SK-N-SH (cell line): ENCODE results near the gene DYNC1H1. TPM values are rescaled to one million over a fixed set of nuclear protein-coding genes. Genes with fewer than 3 reads are reported as not detected.

Source experiments
- CTCF ChIA-PET: fragments of 300-600, 350-600 bp; formaldehyde crosslinking; extraction: SDS; loops from one replicate; lab custom pipeline; 2021; lab: Yijun Ruan, JAX
- POLR2A ChIA-PET: fragments of 350-600 bp; sonication (Branson Sonifier 250); formaldehyde crosslinking; extraction: SDS; loops from one replicate; lab custom pipeline; 2020; ENCODE audit warnings: antibody characterized with exemption, inconsistent platforms; lab: Yijun Ruan, JAX
- DNase-seq: peaks from one replicate; pipeline ENCODE4 v3.0.0; 2012
- H2AFZ ChIP-seq: fragments of 200-600 bp; sonication (generic); 2 replicates; pipeline ENCODE4 v1.8.1; 2016; ENCODE audit warnings: antibody characterized with exemption, mild to moderate bottlenecking, low read depth
- H3F3A ChIP-seq: fragments of 200-600 bp; sonication (generic); replicated peaks from 2 replicates; pipeline ENCODE3; 2016; ENCODE audit warnings: antibody characterized with exemption, mild to moderate bottlenecking; ENCODE audit not compliant: insufficient read depth
- H3K27ac ChIP-seq, 2 experiments: fragments of 200-500 bp in 1 of 2; fragments of 200-600 bp in 1 of 2; sonication (Bioruptor generic) in 1 of 2; sonication (generic), shearing (Covaris generic) in 1 of 2; 2 replicates each; pipeline versions ENCODE4 v1.5.1 to v1.6.1; 2014 to 2016; ENCODE audit warnings: low read depth in 2 of 2, inconsistent platforms in 1 of 2, low read length in 1 of 2, mild to moderate bottlenecking in 1 of 2, mixed read lengths in 1 of 2
- H3K27me3 ChIP-seq: fragments of 200-600 bp; sonication (generic), shearing (Covaris generic); 2 replicates; pipeline ENCODE4 v1.6.1; 2016; ENCODE audit warnings: mixed run types; ENCODE audit not compliant: insufficient read depth
- H3K36me3 ChIP-seq, 2 experiments: fragments of 200-500 bp in 1 of 2; fragments of 200-600 bp in 1 of 2; sonication (Bioruptor generic) in 1 of 2; sonication (generic) in 1 of 2; replicated peaks in 1 of 2; 2 replicates each; pipeline versions ENCODE3 to v1.5.1; 2014 to 2016; ENCODE audit warnings: low read length in 1 of 2, mild to moderate bottlenecking in 1 of 2; ENCODE audit not compliant: insufficient read depth in 2 of 2, control insufficient read depth in 1 of 2
- H3K4me1 ChIP-seq, 2 experiments: fragments of 200-500 bp in 1 of 2; fragments of 200-600 bp in 1 of 2; sonication (Bioruptor generic) in 1 of 2; sonication (generic), shearing (Covaris generic) in 1 of 2; 2 replicates each; pipeline versions ENCODE4 v1.5.1 to v1.6.1; 2014 to 2016; ENCODE audit warnings: low read depth in 1 of 2, low read length in 1 of 2, mixed run types in 1 of 2; ENCODE audit not compliant: insufficient read depth in 2 of 2, control insufficient read depth in 1 of 2
- H3K4me2 ChIP-seq: fragments of 200-600 bp; sonication (generic), shearing (Covaris generic); 2 replicates; pipeline ENCODE4 v1.6.1; 2017; ENCODE audit warnings: mixed run types
- H3K4me3 ChIP-seq, 2 experiments: fragments of 200-500 bp in 1 of 2; fragments of 200-600 bp in 1 of 2; sonication (Bioruptor generic) in 1 of 2; sonication (generic), shearing (Covaris generic) in 1 of 2; 2 replicates each; pipeline versions ENCODE4 v1.5.1 to v1.8.1; 2014 to 2016; ENCODE audit warnings: low read depth in 2 of 2, inconsistent platforms in 1 of 2, low read length in 1 of 2, mild to moderate bottlenecking in 1 of 2, mixed read lengths in 1 of 2, moderate library complexity in 1 of 2
- H3K79me2 ChIP-seq: fragments of 200-600 bp; sonication (generic); 2 replicates; pipeline ENCODE4 v1.8.1; 2017; ENCODE audit warnings: mild to moderate bottlenecking; ENCODE audit not compliant: insufficient read depth
- H3K9ac ChIP-seq: fragments of 200-600 bp; sonication (generic); 2 replicates; pipeline ENCODE4 v1.6.1; 2017; ENCODE audit warnings: mixed run types
- H3K9me2 ChIP-seq: fragments of 200-600 bp; sonication (generic); 2 replicates; pipeline ENCODE4 v1.6.1; 2017; ENCODE audit warnings: mixed run types
- H3K9me3 ChIP-seq: fragments of 200-600 bp; sonication (generic); 2 replicates; pipeline ENCODE4 v1.6.1; 2017; ENCODE audit warnings: mixed run types, mild to moderate bottlenecking, moderate library complexity
- H4K20me1 ChIP-seq: fragments of 200-600 bp; sonication (generic); 2 replicates; pipeline ENCODE4 v1.6.1; 2017; ENCODE audit warnings: mild to moderate bottlenecking, mixed run types; ENCODE audit not compliant: insufficient read depth
- CHD2 ChIP-seq: fragments of 150-350 bp; IDR thresholded peaks from 2 replicates; pipeline ENCODE4 v1.6.1; 2018; ENCODE audit warnings: low read length; ENCODE audit not compliant: partially characterized antibody
- EZH2phosphoT487 ChIP-seq: fragments of 200-600 bp; sonication (generic); IDR thresholded peaks from 2 replicates; pipeline ENCODE4 v1.6.1; 2017; ENCODE audit warnings: low read depth, mixed run types, mild to moderate bottlenecking, antibody characterized with exemption, moderate library complexity, borderline replicate concordance
- FOXM1 ChIP-seq: IDR thresholded peaks from 2 replicates; pipeline ENCODE4 v1.4.0; 2012; ENCODE audit warnings: low read depth, mild to moderate bottlenecking
- GABPA ChIP-seq: IDR thresholded peaks from 2 replicates; pipeline ENCODE4 v1.4.0; 2012; ENCODE audit warnings: low read depth, mild to moderate bottlenecking
- IRF3 ChIP-seq: fragments of 150-350 bp; IDR thresholded peaks from 2 replicates; pipeline ENCODE4 v1.6.1; 2016; ENCODE audit warnings: mild to moderate bottlenecking, low read depth, low read length
- JUND ChIP-seq: IDR thresholded peaks from 2 replicates; pipeline ENCODE4 v1.4.0; 2012
- MEF2A ChIP-seq: IDR thresholded peaks from 2 replicates; pipeline ENCODE4 v1.4.0; 2012; ENCODE audit warnings: low read depth, borderline replicate concordance
- NFIC ChIP-seq: IDR thresholded peaks from 2 replicates; pipeline ENCODE4 v1.4.0; 2012; ENCODE audit warnings: borderline replicate concordance
- PBX3 ChIP-seq: IDR thresholded peaks from 2 replicates; pipeline ENCODE4; 2012
- POLR2AphosphoS5 ChIP-seq: IDR thresholded peaks from 2 replicates; pipeline ENCODE4 v1.6.1; 2012; ENCODE audit warnings: low read depth, low read length
- RAD21 ChIP-seq: IDR thresholded peaks from 2 replicates; pipeline ENCODE4 v1.6.1; 2012; ENCODE audit warnings: mild to moderate bottlenecking, low read length
- RCOR1 ChIP-seq: fragments of 150-350 bp; IDR thresholded peaks from 2 replicates; pipeline ENCODE4 v1.6.1; 2017; ENCODE audit warnings: antibody characterized with exemption, low read length
- RFX5 ChIP-seq: IDR thresholded peaks from 2 replicates; pipeline ENCODE4 v1.6.1; 2012; ENCODE audit warnings: mild to moderate bottlenecking, improper control_type of control experiment, low read length
- SMC3 ChIP-seq: IDR thresholded peaks from 2 replicates; pipeline ENCODE4 v1.6.1; 2012; ENCODE audit warnings: low read depth, low read length, improper control_type of control experiment
- TAF1 ChIP-seq: IDR thresholded peaks from 2 replicates; pipeline ENCODE4 v1.6.1; 2012; ENCODE audit warnings: low read depth, mild to moderate bottlenecking, low read length, moderate library complexity, borderline replicate concordance
- WGBS: methylation state at CpG from one replicate; pipeline ENCODE4 v1.1.6; 2017; ENCODE audit warnings: low lambda C conversion rate; 5-methylcytosine and 5-hydroxymethylcytosine counted together
- polyA plus RNA-seq, 3 experiments: library from polyadenylated mRNA; depleted of rRNA; stranded (reverse); fragments of >200 nt; gene quantifications; 2 replicates each; pipeline ENCODE4 v1.2.3, GENCODE V29; 2012
- TF ChIP-seq, protein P1 (sequence below): IDR thresholded peaks from 2 replicates; pipeline ENCODE4 v1.4.0; 2012; ENCODE audit warnings: low read depth, borderline replicate concordance

The DYNC1H1 gene
- polyA plus RNA-seq, 1 of the 3 experiments (the other 2 are of a cell fraction): 140 TPM

- Histone ChIP-seq H3K36me3 (peaks cover 39 to 51% of the 10 kb centered on the region in 2 experiments), H3K9ac (no peak overlapping the region), H2AFZ (no peak overlapping the region), H3K27ac (no peak overlapping the region), H3F3A (peaks cover 14% of the 10 kb centered on the region), H3K4me1 (no peaks in the 10 kb centered on the region), H4K20me1 (no peaks in the 10 kb centered on the region), H3K4me2 (no peak overlapping the region), H3K9me3 (no peaks in the 10 kb centered on the region), H3K4me3 (no peak overlapping the region), H3K27me3 (no peaks in the 10 kb centered on the region), H3K79me2 (no peaks in the 10 kb centered on the region), H3K9me2 (no peaks in the 10 kb centered on the region)
- WGBS: 91% methylated on average over 9 of the region's 10 CpGs
- CTCF ChIA-PET: interaction anchor here (1.1 to 2.8 kb wide), 4 partner anchors 36 to 262 kb away, joined by 3 to 8 read pairs (median 5); no protein-coding TSS in a partner anchor
- DNase-seq: no peak
- TF ChIP-seq SMC3: no peak
- TF ChIP-seq FOXM1: no peak
- TF ChIP-seq RFX5: no peak
- TF ChIP-seq RCOR1: no peak
- no peak for TF ChIP-seq TAF1
- no peak for TF ChIP-seq GABPA
- TF ChIP-seq POLR2AphosphoS5: no peak
- no peak for TF ChIP-seq MEF2A
- no peak for TF ChIP-seq EZH2phosphoT487
- TF ChIP-seq IRF3: no peak
- no peak for TF ChIP-seq JUND
- TF ChIP-seq NFIC: no peak
- TF ChIP-seq PBX3: no peak
- no peak for TF ChIP-seq CHD2
- TF ChIP-seq RAD21: no peak
- TF ChIP-seq, protein P1, sequence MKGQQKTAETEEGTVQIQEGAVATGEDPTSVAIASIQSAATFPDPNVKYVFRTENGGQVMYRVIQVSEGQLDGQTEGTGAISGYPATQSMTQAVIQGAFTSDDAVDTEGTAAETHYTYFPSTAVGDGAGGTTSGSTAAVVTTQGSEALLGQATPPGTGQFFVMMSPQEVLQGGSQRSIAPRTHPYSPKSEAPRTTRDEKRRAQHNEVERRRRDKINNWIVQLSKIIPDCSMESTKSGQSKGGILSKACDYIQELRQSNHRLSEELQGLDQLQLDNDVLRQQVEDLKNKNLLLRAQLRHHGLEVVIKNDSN: no peak
- POLR2A ChIA-PET: no interaction called here
Measured at GRCh38 chr14:102052522-102052921, 88.1 kb downstream of the DYNC1H1 start.

DNA sequence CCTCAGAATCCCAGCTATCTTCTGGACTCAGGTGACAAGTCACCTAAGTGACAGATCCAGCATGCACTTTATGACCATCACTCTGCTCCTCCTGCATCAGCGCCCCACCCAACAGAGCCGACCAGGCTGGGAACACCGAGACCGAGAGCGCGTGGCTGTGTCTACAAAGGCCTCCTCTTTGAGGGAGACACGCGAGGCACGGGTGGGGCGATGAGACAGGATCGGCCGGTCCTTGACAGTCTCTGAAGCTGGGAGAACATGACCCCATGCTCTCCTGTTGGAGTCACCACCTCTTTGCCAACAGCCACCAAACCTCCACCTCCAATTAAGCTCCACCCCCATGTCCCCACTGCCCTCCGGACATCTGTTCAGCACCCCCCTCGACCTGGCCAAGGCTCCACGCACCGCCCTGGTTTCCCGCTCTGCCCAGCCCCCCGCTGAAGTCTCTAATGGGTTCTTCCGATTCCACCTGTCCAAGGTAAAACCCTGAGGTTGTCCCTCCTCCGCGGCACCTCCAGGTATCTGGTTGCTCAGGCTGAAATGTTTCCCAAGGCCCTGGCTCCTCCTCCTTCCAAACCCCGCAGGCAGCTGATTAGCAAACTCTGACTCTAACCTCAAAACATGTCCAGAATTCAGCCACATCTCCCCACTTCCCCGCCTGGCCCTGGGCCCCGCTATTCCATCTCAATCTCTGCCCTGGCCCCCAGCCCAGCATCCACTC lies 91.0 kb downstream of the DYNC1H1 start:
- ChIA-PET CTCF (interaction anchor here (1.1 to 2.8 kb wide), 2 partner anchors 41 kb away, joined by 3 to 8 read pairs; no protein-coding TSS in a partner anchor), POLR2A (no interaction called here)
- H3K4me3 ChIP-seq: no peak overlapping the region
- H3K4me1 ChIP-seq: no peaks in the 10 kb centered on the region
- H3K4me2 ChIP-seq: no peak overlapping the region
- H3K27ac ChIP-seq: no peak overlapping the region
- no peaks in the 10 kb centered on the region for H3K79me2 ChIP-seq
- WGBS: 88% methylated on average over 19 of the region's 24 CpGs
- peaks cover 14% of the 10 kb centered on the region for H3F3A ChIP-seq
- H4K20me1 ChIP-seq: no peaks in the 10 kb centered on the region
- no peaks in the 10 kb centered on the region for H3K9me3 ChIP-seq
- no peaks in the 10 kb centered on the region for H3K9me2 ChIP-seq
- DNase-seq: no peak
- H3K36me3 ChIP-seq: peaks cover 11 to 31% of the 10 kb centered on the region in 2 experiments
- H3K27me3 ChIP-seq: no peaks in the 10 kb centered on the region
- TF ChIP-seq RCOR1: no peak
- TF ChIP-seq, all 33 proteins: peak for 0
- H3K9ac ChIP-seq: no peak overlapping the region
- no peak overlapping the region for H2AFZ ChIP-seq
